Middle frontal gyrus (tissue), 1 donor: ENCODE measurements around the gene CIAO3.
A peak's percentile ranks its signal among the peaks of the same experiment; 100 is the strongest.

Source experiments
- DNase-seq: peaks from one replicate; pipeline ENCODE4 v3.0.0-alpha.2; 2015; ENCODE audit warnings: low spot score; ENCODE audit errors: extremely low spot score

Gene CIAO3

DNA sequence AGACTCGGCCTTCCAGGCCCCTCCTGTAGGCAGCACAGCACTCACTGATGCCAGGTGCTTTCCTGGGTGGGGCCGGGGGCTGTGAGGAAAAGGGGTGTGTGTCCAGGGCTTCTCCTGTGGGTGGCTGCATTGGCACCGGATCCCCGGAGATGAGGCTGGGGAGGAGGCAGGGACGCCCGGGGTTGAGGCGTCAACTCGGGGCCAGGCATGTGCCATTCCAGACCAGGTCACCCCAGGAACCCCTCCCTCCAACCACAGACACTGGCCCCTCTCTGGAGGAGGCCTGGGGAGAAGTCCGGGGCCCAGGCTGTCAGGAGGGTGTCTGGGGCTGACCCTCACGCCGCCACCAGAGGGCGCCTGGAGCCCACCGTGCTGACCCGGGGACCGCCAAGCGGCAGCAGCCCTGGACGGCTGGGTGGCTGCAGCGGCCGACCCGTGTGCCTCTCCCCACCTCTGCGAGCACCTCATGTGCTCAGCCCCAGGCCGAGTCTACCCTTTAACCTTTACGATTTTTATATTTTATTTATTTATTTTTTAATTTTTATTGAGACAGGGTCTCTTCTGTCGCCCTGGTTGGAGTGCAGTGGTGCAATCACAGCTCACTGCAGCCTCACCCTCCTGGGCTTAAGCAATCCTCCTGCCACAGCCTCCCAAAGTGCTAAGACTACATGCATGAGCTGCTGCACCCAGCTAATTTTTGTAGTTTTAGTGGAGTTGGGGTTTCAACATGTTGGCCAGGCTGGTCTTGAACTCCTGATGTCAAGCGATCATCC is 29.1 kb downstream of the CIAO3 start:
- no peak for DNase-seq

DNA sequence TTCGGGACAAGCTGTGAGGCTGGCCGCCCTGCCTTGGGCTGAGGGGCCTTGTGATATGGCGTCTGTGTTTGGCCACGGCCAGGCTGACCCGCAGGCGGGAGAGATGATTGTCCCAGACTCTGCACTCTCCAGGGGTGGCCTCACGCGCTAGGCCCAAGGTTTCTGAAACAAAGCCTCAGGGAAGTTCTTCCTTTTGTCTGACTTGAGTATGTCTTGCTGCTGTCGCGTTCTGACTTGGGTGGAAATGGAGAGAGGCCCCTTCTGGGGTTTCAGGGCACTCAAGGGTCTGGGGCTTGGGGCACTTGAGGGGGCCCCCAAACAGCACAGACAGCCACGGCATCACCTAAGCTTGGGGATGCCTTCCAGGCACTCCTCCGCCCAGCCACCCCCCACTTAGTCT is 29.7 kb downstream of the CIAO3 start:
- no peak for DNase-seq

DNA sequence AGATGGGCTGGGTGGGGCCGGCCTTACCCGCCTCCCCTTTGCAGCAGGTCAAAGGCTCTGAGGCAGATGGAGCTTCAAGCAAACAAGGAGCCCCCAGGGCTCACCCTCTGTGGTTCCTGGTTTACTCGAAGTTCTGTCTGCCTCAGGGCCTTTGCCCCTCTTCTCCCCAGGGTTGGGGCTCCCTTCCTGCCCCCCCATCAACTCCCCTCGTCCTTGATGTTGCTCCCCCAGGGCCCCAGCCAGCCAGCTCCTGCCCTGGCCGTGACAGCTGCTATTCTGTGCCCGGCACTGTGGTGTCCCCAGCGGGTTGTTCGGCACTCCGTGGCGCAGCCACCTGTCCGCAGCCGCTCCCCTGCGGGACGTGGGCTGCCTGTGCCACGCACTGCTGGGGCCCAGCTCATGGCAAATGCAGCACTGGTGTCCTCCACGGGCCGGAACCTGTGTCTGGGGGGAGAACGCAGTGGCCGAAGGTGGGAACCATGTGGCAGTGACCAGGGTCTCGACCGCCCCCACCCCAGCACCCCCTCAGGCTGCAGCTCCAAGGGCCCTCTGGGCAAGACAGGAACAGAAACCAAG is 30.2 kb downstream of the CIAO3 start:
- no peak for DNase-seq

DNA sequence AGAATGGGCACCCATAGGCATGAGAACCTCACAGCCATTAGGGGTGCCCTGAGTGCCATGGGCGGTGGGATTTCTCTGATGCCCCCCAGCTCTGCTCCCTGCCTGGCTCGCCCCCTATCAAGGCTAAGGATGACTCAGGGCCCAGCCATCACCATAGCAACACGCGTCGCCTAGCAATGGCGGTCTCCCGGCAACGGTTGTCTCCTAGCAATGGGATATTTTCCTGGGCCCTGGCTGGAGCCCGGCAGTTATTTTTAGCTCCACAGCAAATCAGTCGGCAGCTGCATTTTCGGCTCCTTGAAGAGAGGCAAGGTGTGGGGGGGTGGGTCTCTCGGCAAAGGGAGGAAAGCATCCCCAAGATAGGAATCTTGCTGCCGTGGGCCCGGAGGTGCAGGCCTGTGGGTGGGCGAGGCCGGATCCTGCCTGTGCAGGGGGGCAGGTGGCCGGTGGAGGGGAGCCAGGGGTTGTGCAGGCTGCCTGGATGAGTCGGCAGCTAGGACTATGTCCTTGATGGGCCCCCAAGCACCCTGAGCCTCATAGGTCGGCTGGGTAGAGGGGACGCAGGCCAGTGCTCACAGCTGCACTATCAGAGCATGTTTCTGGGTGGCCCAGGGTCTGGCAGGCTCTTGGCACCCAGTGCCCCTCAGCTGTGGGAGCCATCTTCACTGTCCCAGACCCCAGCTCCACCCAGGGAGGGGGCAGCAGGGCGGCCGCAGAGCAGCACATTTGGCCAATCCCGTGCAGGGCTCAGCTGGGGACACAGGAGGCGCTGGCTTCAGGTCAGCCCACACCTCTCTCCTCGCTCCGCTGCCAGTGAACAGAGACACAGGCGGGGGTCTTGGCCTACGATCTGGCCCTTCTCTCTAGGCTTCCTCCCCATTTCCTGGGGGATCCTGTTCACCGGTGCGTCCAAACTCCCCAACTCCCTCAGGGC is 31.0 kb downstream of the CIAO3 start:
- DNase-seq: peak; percentile 79

DNA sequence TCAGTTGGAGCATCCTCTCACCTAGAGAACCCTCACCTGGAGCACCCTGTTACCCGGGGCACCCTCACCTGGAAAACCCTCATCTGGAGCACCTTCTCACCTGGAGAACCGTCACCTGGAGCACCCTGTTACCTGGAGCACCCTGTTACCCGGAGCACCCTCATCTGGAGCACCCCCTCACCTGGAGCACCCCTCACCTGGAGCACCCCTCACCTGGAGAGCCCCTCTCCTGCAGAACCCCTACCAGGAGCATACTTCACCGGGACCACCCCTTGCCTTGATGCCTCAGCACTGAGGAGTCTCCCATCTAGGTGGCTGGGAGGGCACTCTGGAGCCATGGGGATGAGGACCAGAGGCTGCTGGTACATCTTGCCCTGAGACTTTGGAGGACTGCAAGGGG is 31.8 kb downstream of the CIAO3 start:
- DNase-seq: no peak

DNA sequence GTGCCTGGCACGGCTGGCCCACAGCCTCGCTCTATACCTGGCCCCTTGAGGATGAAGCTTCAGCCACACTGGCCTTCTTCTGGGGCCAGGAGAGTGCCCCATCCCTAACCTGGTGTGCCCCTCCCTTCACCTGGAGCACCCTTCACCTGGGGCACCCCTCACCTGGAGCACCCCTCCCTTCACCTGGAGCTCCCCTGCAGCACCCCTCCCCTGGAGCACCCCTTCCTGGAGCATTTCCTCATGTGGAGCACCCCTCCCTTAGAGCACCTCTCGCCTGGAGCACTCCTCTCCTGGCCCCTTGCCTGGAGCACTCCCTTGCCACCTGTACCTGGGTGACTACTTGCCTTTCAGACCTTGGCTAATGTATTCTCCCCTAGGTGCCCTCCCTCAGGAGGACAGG is 32.8 kb downstream of the CIAO3 start:
- DNase-seq: no peak

DNA sequence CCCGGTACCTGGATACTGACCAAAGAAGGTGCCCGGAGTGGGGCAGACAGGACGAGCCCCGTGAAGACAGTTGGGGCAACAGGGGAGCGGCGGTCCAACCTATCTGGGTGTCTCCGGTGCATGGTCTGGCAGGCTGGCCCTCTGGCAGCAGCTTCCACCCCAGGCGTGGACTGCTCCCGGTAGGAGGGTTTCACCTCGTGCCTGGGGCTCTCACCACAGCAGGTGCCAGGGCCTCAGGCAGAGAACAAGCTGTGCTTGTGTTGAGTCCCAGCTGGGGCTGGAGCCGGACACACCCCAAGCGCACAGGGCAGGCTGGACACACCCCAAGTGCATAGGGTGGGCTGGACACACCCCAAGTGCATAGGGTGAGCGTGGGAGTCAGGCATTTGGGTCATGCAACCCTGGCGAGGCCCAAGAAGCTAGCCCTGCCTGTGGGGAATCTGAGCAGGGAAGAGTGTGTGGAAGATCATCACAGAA is 33.7 kb downstream of the CIAO3 start:
- no peak for DNase-seq

DNA sequence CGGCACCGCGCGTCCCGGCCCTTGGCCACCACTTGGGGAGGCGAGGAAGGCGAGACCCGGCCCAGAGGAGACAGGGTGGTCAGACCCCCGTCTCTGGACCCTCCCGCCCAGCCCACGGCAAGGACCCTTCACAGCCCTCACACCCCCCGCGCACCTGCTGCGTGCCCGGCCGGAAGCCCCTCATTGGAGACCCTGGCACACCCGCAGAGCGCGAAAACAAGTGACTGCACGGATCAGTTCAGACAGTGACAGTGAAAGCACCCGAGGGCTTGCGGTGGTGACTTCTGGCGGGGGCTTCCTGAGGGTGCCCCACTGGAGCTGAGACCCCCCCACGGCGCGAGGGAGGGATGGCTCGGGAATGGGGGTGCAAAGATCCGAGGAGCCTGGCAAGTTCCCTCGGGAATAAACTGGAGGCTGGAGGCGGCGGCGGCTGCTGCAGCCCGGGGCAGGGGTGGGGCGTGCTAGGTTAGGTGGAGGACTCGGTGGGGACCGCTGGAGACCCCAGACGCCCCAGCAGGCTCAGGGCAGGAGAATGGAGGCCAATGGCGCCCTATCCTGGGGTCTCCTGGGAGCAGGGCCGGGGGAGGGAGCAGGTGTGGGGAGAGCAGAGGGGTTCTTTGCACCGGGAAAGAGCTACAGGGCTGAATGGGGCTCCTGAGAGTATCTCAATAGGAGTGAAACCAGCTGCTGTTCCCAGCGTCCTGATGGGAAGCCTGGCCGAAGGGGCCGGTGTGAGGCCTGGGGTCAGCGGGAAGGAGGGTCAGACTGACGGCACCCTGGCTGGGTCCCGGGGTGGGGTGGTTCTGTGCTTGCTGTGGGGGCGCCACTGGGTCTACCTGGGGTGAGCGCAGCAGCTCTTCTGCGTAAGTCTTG is 34.4 kb downstream of the CIAO3 start:
- no peak for DNase-seq

DNA sequence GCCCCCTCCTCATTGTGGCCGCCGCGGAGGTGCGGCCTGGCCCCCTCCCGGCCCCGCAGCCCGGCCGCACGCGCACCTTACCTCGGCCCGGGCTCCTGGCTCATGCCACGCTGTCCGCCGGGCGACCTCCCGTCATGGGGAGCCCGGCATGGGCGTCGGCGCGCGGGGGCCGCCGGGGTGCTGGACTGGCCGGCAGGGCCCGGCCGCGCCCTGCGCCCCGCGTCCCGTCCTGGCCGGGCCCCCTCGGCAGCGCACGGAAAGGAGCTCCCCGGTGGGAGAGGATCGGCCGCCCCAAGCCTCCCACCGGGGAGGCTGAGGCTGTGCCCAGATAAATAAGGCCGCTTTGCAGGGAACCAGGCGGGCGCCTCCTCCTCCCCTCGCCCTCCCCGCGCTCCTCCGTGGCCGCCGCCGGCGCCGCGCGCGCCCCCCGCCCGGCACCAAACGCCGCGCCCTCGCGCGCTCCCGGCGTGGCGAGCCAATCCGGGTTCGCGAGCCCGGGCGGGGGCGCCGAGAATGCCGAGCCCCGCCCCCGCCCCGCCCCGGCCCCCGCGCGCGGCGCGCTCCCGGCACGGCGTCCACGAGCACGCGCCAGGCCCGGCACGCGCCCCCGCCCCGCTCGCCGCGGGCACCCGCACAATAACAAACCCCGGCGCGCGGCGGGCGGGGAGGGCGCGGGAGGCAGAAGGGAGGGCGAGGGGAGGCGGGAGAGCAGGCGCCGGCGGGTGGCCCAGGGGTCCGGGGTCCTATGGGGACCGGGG is 35.2 kb downstream of the CIAO3 start, which contains the start of gene FBXL16:
TSS of gene FBXL16 (minus strand) at position 371 of the 758 bp plus-strand sequence. CDS start 8,396 bp downstream, outside the sequence.
- DNase-seq: no peak

DNA sequence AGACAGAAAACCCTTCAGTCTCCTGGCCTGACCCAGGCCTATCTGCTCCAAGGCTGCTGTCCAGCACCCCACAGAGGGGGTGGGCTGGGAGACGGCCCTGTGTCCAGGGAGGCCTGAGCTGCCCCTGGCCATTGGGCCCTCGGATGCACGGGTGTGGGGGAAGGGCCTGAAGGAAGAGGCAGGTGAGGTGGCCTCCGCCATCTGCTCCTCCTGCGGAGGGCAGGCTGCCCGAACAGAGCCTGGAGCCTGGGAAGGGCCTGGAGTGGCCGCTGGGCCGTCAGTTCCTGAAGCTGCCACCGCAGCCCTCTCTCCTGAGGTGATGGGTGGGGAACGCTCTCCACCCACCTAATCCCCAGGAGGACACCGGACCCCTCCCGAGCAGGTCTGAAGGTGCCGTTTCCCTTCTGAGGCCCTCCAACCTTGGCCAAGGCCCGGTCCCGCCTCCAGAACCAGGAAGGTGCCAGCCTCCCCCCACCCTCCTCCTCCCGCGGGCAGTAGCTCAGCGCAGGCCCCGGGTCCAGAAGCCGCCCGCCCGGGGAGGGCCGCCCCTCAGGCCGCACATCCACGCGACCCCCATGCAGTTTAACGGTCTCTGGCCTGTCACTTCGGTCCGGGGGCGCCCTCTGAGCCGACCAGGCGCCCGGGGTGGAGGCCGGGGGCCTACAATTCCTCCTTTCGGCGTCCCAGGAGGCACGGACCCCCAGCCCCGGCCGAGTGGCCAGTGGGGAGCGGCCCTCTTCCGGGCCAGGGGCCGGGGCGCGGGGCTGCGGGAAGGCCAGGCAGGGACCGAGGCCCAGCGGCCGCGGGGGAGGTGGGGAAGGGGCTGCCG is 36.0 kb downstream of the CIAO3 start:
- DNase-seq: no peak

DNA sequence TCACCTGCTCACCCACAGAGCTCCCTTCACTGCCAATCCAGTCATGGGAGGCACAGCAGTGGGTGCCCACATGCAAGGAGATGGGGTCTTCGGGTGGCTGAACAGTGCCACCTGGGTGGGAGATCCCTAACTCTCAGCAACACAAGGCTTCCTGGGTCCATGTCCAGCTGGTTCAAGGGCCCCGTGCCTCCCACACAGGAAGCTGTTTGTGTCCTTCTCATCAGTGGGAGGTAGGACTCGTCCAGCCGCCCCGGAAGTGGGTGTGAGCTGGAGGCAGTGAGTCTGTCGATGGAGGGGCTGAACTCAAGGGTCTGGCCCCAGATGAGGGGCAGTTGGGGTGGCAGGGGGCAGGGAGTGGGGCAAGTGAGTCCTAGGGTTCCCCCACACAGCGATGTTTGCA is 36.8 kb downstream of the CIAO3 start:
- no peak for DNase-seq

DNA sequence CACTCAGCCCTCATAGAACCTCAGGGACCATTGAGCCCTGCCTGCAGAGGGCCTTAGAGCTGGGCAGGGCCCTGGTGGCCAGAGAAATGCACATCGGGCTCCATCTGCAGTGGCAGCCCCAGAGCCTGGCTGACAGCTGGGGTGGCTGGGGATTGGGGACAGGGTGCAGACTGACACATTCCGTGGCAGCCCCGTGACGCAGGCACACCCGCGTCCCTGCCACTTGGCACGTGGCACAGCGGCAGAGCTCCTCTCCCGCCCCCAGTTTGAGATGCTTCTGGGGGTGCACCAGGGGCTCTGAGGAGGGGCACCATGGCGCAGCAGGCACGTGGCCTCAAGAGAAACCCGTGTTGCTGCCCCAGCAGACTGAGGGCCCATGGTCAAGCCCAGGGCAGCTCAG is 37.4 kb downstream of the CIAO3 start:
- DNase-seq: no peak

DNA sequence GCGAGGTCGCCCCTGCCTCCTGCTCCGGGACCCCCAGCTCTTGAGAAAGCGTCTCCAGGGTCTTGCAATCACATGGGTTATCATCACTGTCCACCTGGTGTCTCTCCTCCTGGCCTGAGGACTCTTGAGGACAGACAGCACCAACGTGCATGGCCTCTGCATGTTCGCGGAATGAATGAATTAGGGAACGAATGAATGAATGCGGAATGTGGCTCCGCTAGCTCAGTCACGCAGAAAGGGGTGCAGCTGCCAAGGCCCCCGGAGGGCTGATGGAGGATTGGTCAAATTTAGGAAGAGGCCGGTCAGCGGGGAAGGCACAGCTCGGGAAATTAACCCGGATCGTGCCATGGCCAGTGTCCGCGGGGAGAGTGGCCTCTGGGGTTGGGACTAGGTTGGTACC is 38.5 kb downstream of the CIAO3 start:
- no peak for DNase-seq

DNA sequence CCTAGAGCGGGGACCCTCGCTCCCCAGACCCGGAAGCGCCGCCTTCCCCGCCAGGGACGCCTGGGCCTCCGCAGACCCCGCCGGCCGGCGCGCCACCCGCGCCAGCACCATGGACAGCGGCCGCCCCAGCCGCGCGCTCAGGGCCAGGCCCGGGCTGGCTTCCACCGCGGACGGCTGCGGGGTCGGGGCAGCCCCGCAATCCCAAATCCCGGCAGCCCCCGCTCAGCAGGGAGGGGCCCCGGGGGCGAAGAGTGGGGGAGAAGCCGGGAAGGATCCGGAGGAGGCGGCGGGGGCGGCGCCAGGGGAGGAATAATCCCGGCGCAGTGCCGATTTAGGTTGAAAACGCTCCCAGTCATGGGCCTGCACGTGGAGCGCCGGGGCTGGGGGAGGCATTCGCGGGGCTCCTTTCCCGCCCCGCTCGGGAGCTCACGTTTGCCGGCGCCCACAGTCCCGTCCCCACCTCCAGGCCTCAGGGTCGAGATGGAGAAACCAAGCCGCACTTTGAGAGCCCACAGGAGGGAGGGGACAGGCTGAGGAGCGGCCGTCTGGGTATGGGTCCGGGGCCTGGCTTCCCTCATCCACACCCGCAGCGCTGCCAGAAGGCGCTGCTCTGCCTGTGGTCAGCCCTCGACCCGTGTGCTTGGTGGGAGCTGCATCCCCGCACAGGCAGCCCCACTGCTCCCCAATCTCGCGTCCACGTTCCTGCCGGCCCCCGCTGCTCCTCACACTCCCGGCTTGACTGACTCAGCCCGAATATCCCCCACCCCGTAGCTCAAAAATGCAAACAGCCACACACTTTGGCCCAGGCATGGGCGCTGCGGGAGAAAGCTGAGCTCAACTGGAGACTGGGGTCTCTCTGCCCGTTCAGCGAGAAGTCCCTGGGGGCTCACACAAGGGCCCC is 39.9 kb downstream of the CIAO3 start:
- no peak for DNase-seq

DNA sequence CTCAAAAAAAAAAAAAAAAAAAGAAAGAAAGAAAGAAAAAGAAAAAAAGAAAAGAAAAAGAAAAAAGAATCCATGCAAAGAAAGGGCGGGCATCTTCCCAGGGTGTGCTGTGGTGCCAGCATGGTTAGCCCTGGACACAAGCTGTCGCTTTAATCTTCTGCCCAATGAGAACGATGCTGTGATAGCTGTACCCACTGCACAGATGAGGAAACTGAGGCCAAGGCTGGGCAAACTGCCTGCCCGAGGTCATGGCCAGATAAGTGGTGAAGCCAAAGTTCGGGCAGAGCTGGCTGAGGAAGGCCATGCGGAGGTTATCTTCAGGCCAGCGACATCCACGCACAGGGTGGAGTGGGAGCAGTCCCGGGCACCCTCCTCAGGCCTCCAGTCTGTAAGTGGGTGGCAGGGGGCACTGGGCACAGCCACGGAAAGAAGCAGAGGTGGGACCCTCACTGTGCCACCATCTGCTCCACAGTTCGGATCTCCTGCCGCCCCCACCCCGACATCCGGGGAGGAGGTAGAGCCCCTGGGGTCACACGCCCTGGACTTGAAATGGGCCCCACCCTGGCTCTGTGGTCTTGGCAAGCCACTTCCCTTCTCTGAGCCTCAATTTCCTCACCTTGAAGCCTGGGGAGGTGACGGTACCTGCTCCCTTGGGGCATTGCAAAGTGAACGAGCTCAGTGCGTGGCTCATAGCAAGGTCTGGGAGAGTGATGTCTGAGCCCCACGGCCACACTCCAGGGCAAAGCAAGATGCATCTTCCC is 41.7 kb downstream of the CIAO3 start:
- DNase-seq: no peak

DNA sequence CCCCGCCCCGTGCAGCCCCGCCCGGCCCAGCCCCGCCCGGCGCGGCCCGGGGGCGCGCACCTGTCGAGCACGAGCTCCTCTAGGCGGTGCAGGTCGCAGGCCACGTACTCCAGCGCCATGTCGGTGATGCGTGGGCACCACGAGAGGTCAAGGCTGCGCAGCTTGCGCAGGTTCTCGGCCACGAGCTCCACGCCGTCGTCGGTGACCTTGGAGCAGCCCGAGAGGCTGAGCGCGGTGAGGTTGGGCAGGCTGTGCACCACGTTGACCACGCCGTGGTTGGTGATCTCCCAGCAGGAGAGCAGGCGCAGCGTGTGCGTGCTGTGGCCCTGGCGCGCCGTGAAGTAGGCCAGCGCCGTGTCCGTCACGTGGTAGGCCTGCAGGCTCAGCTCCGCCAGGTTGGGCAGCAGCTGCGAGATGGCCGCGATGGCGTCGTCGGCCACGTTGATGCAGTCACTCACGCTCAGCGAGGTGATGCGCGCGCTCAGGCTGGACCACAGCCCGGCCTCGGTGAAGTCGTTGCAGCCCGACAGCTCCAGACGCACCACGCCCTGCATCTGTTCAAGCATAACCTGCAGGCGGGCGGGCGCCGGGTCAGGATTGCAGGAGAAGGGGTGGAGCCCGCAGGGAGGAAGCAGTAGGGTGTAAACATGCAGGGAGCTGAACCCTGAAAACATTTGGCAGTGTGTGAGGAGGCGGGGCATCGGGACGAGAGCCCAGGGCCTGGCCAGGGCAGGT is 45.3 kb downstream of the CIAO3 start:
- no peak for DNase-seq

DNA sequence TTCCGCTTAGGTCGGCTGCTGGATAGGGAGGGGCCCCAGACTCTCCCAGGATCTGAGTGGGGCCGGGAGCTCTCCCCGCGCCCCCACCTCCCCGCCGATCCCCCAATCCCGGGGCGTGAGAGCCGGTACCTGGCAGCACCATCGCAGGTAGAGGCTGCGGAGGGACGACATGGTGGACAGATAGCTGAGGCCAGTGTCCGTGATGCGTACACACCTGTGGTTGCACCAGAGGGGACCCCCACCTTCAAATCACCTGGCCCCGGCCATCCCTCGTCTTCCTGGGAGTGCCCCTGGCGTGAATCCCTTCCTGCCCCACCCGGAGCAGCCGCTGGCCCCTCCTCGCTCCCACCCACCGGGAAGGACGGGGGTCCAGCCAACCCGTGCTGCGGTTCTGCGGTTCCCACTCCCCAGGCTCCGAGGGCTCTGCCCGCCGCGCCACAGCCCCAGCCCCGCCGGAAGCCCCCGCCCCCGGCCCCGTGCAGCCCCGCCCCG is 45.9 kb downstream of the CIAO3 start:
- DNase-seq: no peak
